Measurements from ENCODE around the gene NRG3. TPM values are rescaled to one million over a fixed set of nuclear protein-coding genes. Genes with fewer than 3 reads are reported as not detected.

NRG3 gene
- total and polyA plus RNA-seq, 8 donors: 0.14 to 0.59 (median 0.25) TPM; not detected in 2

GRCh38 chr10:82409671-82410070 lies 534.7 kb downstream of the NRG3 start:
- Histone ChIP-seq H3K27me3 (no peaks in the 10 kb centered on the region), H3K4me1 (no peaks in the 10 kb centered on the region), H3K27ac (no peak overlapping the region), H3K36me3 (no peaks in the 10 kb centered on the region), H3K4me3 (no peak overlapping the region), H3K9me3 (no peaks in the 10 kb centered on the region)
- ATAC-seq (no peak), FAIRE-seq (no peak), DNase-seq (no peak)
- no peak for TF ChIP-seq CTCF (IDR thresholded peaks at IDR 0.05)
- 87 to 88% methylated on average over 2 of the region's 2 CpGs for WGBS, 2 donors
- intact Hi-C loops (cut with DNase I): no loop called here

- H3K4me3 ChIP-seq: no peak overlapping the region
- WGBS, 2 donors: 56 to 68% methylated on average over 4 of the region's 4 CpGs
- DNase-seq (no peak), ATAC-seq (no peak), FAIRE-seq (no peak)
- no peaks in the 10 kb centered on the region for H3K27me3 ChIP-seq
- no peak overlapping the region for H3K27ac ChIP-seq
- H3K4me1 ChIP-seq: no peaks in the 10 kb centered on the region
- no peaks in the 10 kb centered on the region for H3K9me3 ChIP-seq
- H3K36me3 ChIP-seq: no peaks in the 10 kb centered on the region
- TF ChIP-seq CTCF (IDR thresholded peaks at IDR 0.05): no peak
- intact Hi-C loops (cut with DNase I): no loop called here
These were observed 536.4 kb downstream of the NRG3 start for GRCh38 chr10:82411416-82411815.

GRCh38 chr10:82420001-82420400 lies 545.0 kb downstream of the NRG3 start:
- ATAC-seq: no peak
- H3K9me3 ChIP-seq: no peaks in the 10 kb centered on the region
- DNase-seq: no peak
- WGBS, 2 donors: 70 to 77% methylated on average over 2 of the region's 2 CpGs
- H3K36me3 ChIP-seq: no peaks in the 10 kb centered on the region
- H3K27me3 ChIP-seq: no peaks in the 10 kb centered on the region
- no peak overlapping the region for H3K4me3 ChIP-seq
- no peak for FAIRE-seq
- no peaks in the 10 kb centered on the region for H3K4me1 ChIP-seq
- intact Hi-C loops (cut with DNase I): no loop called here
- no peak for TF ChIP-seq CTCF (IDR thresholded peaks at IDR 0.05)
- no peak overlapping the region for H3K27ac ChIP-seq

- no peaks in the 10 kb centered on the region for H3K36me3 ChIP-seq
- intact Hi-C loops (cut with DNase I): no loop called here
- no peaks in the 10 kb centered on the region for H3K9me3 ChIP-seq
- ATAC-seq (no peak), DNase-seq (no peak), FAIRE-seq (no peak)
- H3K4me3 ChIP-seq: no peak overlapping the region
- H3K27ac ChIP-seq: no peak overlapping the region
- TF ChIP-seq CTCF (IDR thresholded peaks at IDR 0.05): no peak
- H3K4me1 ChIP-seq: no peaks in the 10 kb centered on the region
- no peaks in the 10 kb centered on the region for H3K27me3 ChIP-seq
These were observed 554.3 kb downstream of the NRG3 start for GRCh38 chr10:82429302-82429701.

GRCh38 chr10:82438277-82438676 lies 563.3 kb downstream of the NRG3 start:
- ATAC-seq: no peak
- FAIRE-seq: no peak
- H3K27me3 ChIP-seq: no peaks in the 10 kb centered on the region
- intact Hi-C loops (cut with DNase I): no loop called here
- H3K9me3 ChIP-seq: no peaks in the 10 kb centered on the region
- DNase-seq: no peak
- H3K27ac ChIP-seq: no peak overlapping the region
- no peak overlapping the region for H3K4me3 ChIP-seq
- H3K4me1 ChIP-seq: no peaks in the 10 kb centered on the region
- H3K36me3 ChIP-seq: no peaks in the 10 kb centered on the region
- 95 to 97% methylated on average over 1 of the region's 1 CpG for WGBS, 2 donors
- no peak for TF ChIP-seq CTCF (IDR thresholded peaks at IDR 0.05)
